HepG2 (cell line): ENCODE results near the gene QRSL1. TPM values are rescaled to one million over a fixed set of nuclear protein-coding genes. Genes with fewer than 3 reads are reported as not detected.
"Not testable (repeated sequence)": the region's sequence is repeated elsewhere in the genome, so short reads cannot be mapped to it uniquely, and the experiment has no call there.

Source experiments
- ATAC-seq: fragments of 200-7000 bp; cut with Tn5 transposase; 3 replicates; pipeline ENCODE4 v1.9.1; 2020; ENCODE audit warnings: mild to moderate bottlenecking, moderate library complexity
- BruUV-seq: library from RNA; stranded (reverse); fragments of 400-500 nt; replicated peaks from 2 replicates; lab custom pipeline; 2021; lab: Mats Ljungman, UMichigan
- CTCF ChIA-PET: fragments of 300-600 bp; formaldehyde crosslinking; extraction: SDS; loops from one replicate; lab custom pipeline; 2021; ENCODE audit warnings: low total read pairs, inconsistent platforms, low intra/inter-chr PET ratio; lab: Yijun Ruan, JAX
- POLR2A ChIA-PET: fragments of 350-600 bp; sonication (Branson Sonifier 250); formaldehyde crosslinking; loops from one replicate; lab custom pipeline; 2020; ENCODE audit warnings: antibody characterized with exemption, inconsistent platforms; lab: Yijun Ruan, JAX
- DNase-seq: peaks from one replicate; pipeline ENCODE4 v3.0.0-alpha.2; 2015; ENCODE audit warnings: low spot score
- FAIRE-seq: peaks from 3 replicates; lab custom pipeline; 2011; peaks lifted over from hg19 to GRCh38; lab: Jason Lieb, UNC
- H2AFZ ChIP-seq: one replicate; pipeline ENCODE4 v1.6.1; 2011; ENCODE audit warnings: low read length, inconsistent platforms
- H3K27ac ChIP-seq: fragments of 300-600 bp; 3 replicates; pipeline ENCODE4 v1.8.0; 2011; ENCODE audit warnings: mixed run types, mild to moderate bottlenecking, mixed read lengths, low read length, inconsistent platforms; ENCODE audit not compliant: insufficient read depth; ENCODE audit errors: extremely low read length
- H3K27me3 ChIP-seq, 2 experiments: fragments of 200-600 bp in 1 of 2; 2 replicates in 1 of 2; 3 replicates in 1 of 2; pipeline versions ENCODE4 v1.6.0 to v1.8.0; 2011; ENCODE audit warnings: low read length in 2 of 2, mild to moderate bottlenecking in 2 of 2, moderate library complexity in 2 of 2, inconsistent platforms in 1 of 2; ENCODE audit not compliant: insufficient read depth in 2 of 2, control insufficient read depth in 1 of 2
- H3K36me3 ChIP-seq, 2 experiments: fragments of 200-600 bp in 1 of 2; replicated peaks in 1 of 2; 2 replicates in 1 of 2; 3 replicates in 1 of 2; pipeline versions ENCODE4 v1.5.1 to v1.8.0; 2011; ENCODE audit warnings: low read length in 2 of 2, inconsistent platforms in 1 of 2; ENCODE audit not compliant: insufficient read depth in 2 of 2, control insufficient read depth in 1 of 2
- H3K4me1 ChIP-seq: 2 replicates; pipeline ENCODE4 v1.5.1; 2012; ENCODE audit warnings: low read length, inconsistent platforms; ENCODE audit not compliant: insufficient read depth
- H3K4me2 ChIP-seq: 2 replicates; pipeline ENCODE4 v1.6.0; 2011; ENCODE audit warnings: low read depth, low read length, inconsistent platforms
- H3K4me3 ChIP-seq, 3 experiments: fragments of 200-600 bp in 1 of 3; sonication (generic), shearing (Covaris generic) in 1 of 3; replicated peaks in 1 of 3; 2 replicates each; pipeline ENCODE4 v1.5.1; 2011 to 2016; ENCODE audit warnings: low read length in 3 of 3, inconsistent platforms in 2 of 3, low read depth in 2 of 3, mild to moderate bottlenecking in 2 of 3, control low read depth in 1 of 3, mixed read lengths in 1 of 3; ENCODE audit not compliant: insufficient read depth in 1 of 3
- H3K79me2 ChIP-seq: one replicate; pipeline ENCODE4 v1.6.1; 2011; ENCODE audit warnings: low read length, inconsistent platforms; ENCODE audit not compliant: insufficient read depth
- H3K9ac ChIP-seq: 2 replicates; pipeline ENCODE4 v1.6.0; 2011; ENCODE audit warnings: mild to moderate bottlenecking, low read depth, low read length, inconsistent platforms; ENCODE audit not compliant: insufficient read depth
- H3K9me3 ChIP-seq: 2 replicates; pipeline ENCODE4 v1.5.1; 2012; ENCODE audit warnings: mild to moderate bottlenecking, low read length
- H4K20me1 ChIP-seq: 2 replicates; pipeline ENCODE4 v1.6.0; 2011; ENCODE audit warnings: inconsistent platforms, mild to moderate bottlenecking, low read length, moderate library complexity; ENCODE audit not compliant: insufficient read depth
- ATF3 ChIP-seq: sonication (generic); formaldehyde crosslinking; IDR thresholded peaks from 2 replicates; pipeline ENCODE4 v1.4.0; 2020; ENCODE audit warnings: missing genetic modification reagents
- ELF1 ChIP-seq: sonication (generic); formaldehyde crosslinking; IDR thresholded peaks from 2 replicates; pipeline ENCODE4 v1.4.0; 2020; ENCODE audit warnings: missing genetic modification reagents
- ETV5 ChIP-seq: IDR thresholded peaks from 2 replicates; pipeline ENCODE4 v1.6.1; 2018; ENCODE audit warnings: missing biosample characterization, missing genetic modification reagents, inconsistent platforms, borderline replicate concordance
- FOSL2 ChIP-seq: sonication (generic); formaldehyde crosslinking; IDR thresholded peaks from 2 replicates; pipeline ENCODE4 v1.4.0; 2020; ENCODE audit warnings: missing genetic modification reagents
- HDAC6 ChIP-seq: fragments of 200-600 bp; sonication (generic); IDR thresholded peaks from 2 replicates; pipeline ENCODE4 v1.7.0; 2017; ENCODE audit warnings: mild to moderate bottlenecking, antibody characterized with exemption, low read length, low read depth
- HMG20B ChIP-seq: conservative IDR thresholded peaks from 2 replicates; pipeline ENCODE4 v1.6.1; 2016; ENCODE audit warnings: missing genetic modification reagents, missing compliant biosample characterization
- HOXA7 ChIP-seq: sonication (generic); formaldehyde crosslinking; IDR thresholded peaks from 2 replicates; pipeline ENCODE4 v1.8.1; 2022; ENCODE audit warnings: mild to moderate bottlenecking, missing genetic modification reagents, moderate library complexity
- LCORL ChIP-seq, 2 experiments: fragments of 450-650 bp in 1 of 2; sonication (generic) in 1 of 2; formaldehyde crosslinking in 1 of 2; IDR thresholded peaks; 2 replicates each; pipeline versions ENCODE4 v1.5.0 to v1.6.1; 2017 to 2020; ENCODE audit warnings: antibody characterized with exemption in 1 of 2, missing genetic modification reagents in 1 of 2
- UBTF ChIP-seq: sonication (generic); formaldehyde crosslinking; IDR thresholded peaks from 2 replicates; pipeline ENCODE4 v1.4.0; 2020; ENCODE audit warnings: mild to moderate bottlenecking, missing genetic modification reagents
- ZFP62 ChIP-seq: sonication (generic); formaldehyde crosslinking; IDR thresholded peaks from 2 replicates; pipeline ENCODE4 v1.4.0; 2020; ENCODE audit warnings: missing genetic modification reagents
- ZNF256 ChIP-seq: sonication (generic); formaldehyde crosslinking; conservative IDR thresholded peaks from 2 replicates; pipeline ENCODE4 v1.4.0; 2020; ENCODE audit warnings: missing genetic modification reagents
- ZNF430 ChIP-seq: sonication (generic); formaldehyde crosslinking; IDR thresholded peaks from 2 replicates; pipeline ENCODE4 v1.9.0; 2021; ENCODE audit warnings: mild to moderate bottlenecking, missing genetic modification reagents
- ZNF777 ChIP-seq: sonication (generic); formaldehyde crosslinking; IDR thresholded peaks from 2 replicates; pipeline ENCODE4 v1.4.0; 2020; ENCODE audit warnings: missing genetic modification reagents
- ZNF792 ChIP-seq: IDR thresholded peaks from 2 replicates; pipeline ENCODE4 v1.6.1; 2016
- ZNF883 ChIP-seq: sonication (generic); formaldehyde crosslinking; IDR thresholded peaks from 2 replicates; pipeline ENCODE4 v1.5.1; 2020; ENCODE audit warnings: mild to moderate bottlenecking, missing genetic modification reagents; ENCODE audit errors: not compliant biosample characterization
- whole genome bisulfite sequencing: methylation state at CpG from one replicate; pipeline ENCODE4 v1.1.6; 2017; ENCODE audit warnings: low lambda C conversion rate; 5-methylcytosine and 5-hydroxymethylcytosine counted together
- in situ Hi-C: cut with HindIII; loops from 2 replicates; pipeline ENCODE4 v1.10.0; 2017; ENCODE audit warnings: low pct_unique_long_range_greater_than_20kb; ENCODE audit not compliant: extremely low pct_ligation_motif_present
- intact Hi-C: fragments of 100-400 bp; cut with micrococcal nuclease; formaldehyde crosslinking; loops from one replicate; pipeline ENCODE4 v1.10.0; 2022; ENCODE audit not compliant: unreplicated experiment
- polyA plus RNA-seq, 8 experiments: library from polyadenylated mRNA; depleted of rRNA in 3 of 8; stranded (reverse) in 7 of 8; unstranded in 1 of 8; fragments of >200 nt; fragmentation: Illumina TruSeq in 4 of 8; extraction: Trizol in 4 of 8; gene quantifications; 2 replicates each; pipeline versions ENCODE4 v1.2.1 to v1.2.3, GENCODE V29; 2011 to 2016; ENCODE audit warnings: low read depth in 4 of 8, missing spikeins in 1 of 8, mixed read lengths in 1 of 8; ENCODE audit not compliant: insufficient read depth in 1 of 8
- total RNA-seq, 5 experiments: library from RNA; depleted of rRNA; stranded (reverse); fragments of >200 nt; fragmentation: Illumina TruSeq; extraction: Trizol; gene quantifications; 2 replicates each; pipeline ENCODE4 v1.2.3, GENCODE V29; 2016; ENCODE audit warnings: low read depth in 1 of 5
- TF ChIP-seq, protein P1 (sequence below): sonication (generic); formaldehyde crosslinking; IDR thresholded peaks from 2 replicates; pipeline ENCODE4 v1.8.1; 2022; ENCODE audit warnings: mild to moderate bottlenecking, missing genetic modification reagents

Gene QRSL1
- total and polyA plus RNA-seq, 2 of the 13 experiments (the other 11 are each of a cell fraction or from before 2014, with no cell fraction given) = 8.2 to 22.3 TPM

GRCh38 chr6:106700581-106700980 is 71.2 kb downstream of the QRSL1 start:
- H3K27me3 ChIP-seq = no peaks in the 10 kb centered on the region
- TF ChIP-seq ZNF430 (CRISPR knock-in tag) (no peak), ELF1 (CRISPR knock-in tag) (no peak), ZNF256 (CRISPR knock-in tag) (no peak), ATF3 (no peak), ZNF883 (no peak), UBTF (CRISPR knock-in tag) (no peak), FOSL2 (CRISPR knock-in tag) (no peak), HMG20B (CRISPR knock-in tag) (no peak), ZNF792 (no peak), ETV5 (CRISPR knock-in tag) (no peak), ZFP62 (CRISPR knock-in tag) (no peak), ZNF777 (CRISPR knock-in tag) (no peak), HDAC6 (no peak), LCORL (IDR thresholded peaks at IDR 0.05) (no peak), LCORL (CRISPR knock-in tag; IDR thresholded peaks at IDR 0.05) (no peak), HOXA7 (CRISPR knock-in tag) (no peak)
- TF ChIP-seq, protein P1, sequence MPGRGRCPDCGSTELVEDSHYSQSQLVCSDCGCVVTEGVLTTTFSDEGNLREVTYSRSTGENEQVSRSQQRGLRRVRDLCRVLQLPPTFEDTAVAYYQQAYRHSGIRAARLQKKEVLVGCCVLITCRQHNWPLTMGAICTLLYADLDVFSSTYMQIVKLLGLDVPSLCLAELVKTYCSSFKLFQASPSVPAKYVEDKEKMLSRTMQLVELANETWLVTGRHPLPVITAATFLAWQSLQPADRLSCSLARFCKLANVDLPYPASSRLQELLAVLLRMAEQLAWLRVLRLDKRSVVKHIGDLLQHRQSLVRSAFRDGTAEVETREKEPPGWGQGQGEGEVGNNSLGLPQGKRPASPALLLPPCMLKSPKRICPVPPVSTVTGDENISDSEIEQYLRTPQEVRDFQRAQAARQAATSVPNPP (CRISPR knock-in tag) = no peak
- ATAC-seq (no peak), FAIRE-seq (no peak), DNase-seq (no peak)
- CTCF ChIA-PET = no interaction called here
- no peaks in the 10 kb centered on the region for H4K20me1 ChIP-seq
- H3K27ac ChIP-seq = no peak overlapping the region
- H3K79me2 ChIP-seq = no peaks in the 10 kb centered on the region
- no peak overlapping the region for H3K4me3 ChIP-seq
- no peak overlapping the region for H2AFZ ChIP-seq
- H3K9ac ChIP-seq = no peak overlapping the region
- intact Hi-C loops = no loop called here
- no TSS peak for BruUV-seq
- H3K36me3 ChIP-seq = no peaks in the 10 kb centered on the region
- no peak overlapping the region for H3K4me2 ChIP-seq
- peaks cover 11% of the 10 kb centered on the region for H3K9me3 ChIP-seq
- in situ Hi-C loops = no loop called here
- POLR2A ChIA-PET = no interaction called here
- H3K4me1 ChIP-seq = peaks cover 29% of the 10 kb centered on the region

- H3K36me3 ChIP-seq, BruUV-seq, in situ Hi-C loops, H3K9ac ChIP-seq, ATAC-seq, FAIRE-seq, H3K4me3 ChIP-seq, H3K27ac ChIP-seq, H4K20me1 ChIP-seq, H3K4me2 ChIP-seq, intact Hi-C loops, H3K27me3 ChIP-seq, H3K79me2 ChIP-seq, CTCF ChIA-PET, DNase-seq, H2AFZ ChIP-seq: not testable (repeated sequence)
- POLR2A ChIA-PET = interaction anchor here (0.9 kb wide), 1 partner anchor 186 kb away, joined by 3 read pairs; no protein-coding TSS in a partner anchor
- Histone ChIP-seq H3K9me3 (peaks cover 16% of the 10 kb centered on the region), H3K4me1 (peaks cover 29% of the 10 kb centered on the region)
- WGBS = 94% methylated on average over 3 of the region's 3 CpGs
These were observed 71.8 kb downstream of the QRSL1 start for GRCh38 chr6:106701201-106701600.
